ENCODE data around the gene ICE2. TPM values are rescaled to one million over a fixed set of nuclear protein-coding genes. Genes with fewer than 3 reads are reported as not detected.

The ICE2 gene
- total RNA-seq, 1 experiment from 2014 or later, result 76.7 TPM

Other genes starting within 250 kb of the ICE2 start
- gene ANXA2, start 81.2 kb downstream of the ICE2 start, total RNA-seq (2022), result 3,100 and 3,305 TPM in 2 replicates

Data from Calu3 (cell line).